ENCODE results near the gene COL28A1.

GRCh38 chr7:7309203-7309602 lies 226.5 kb downstream of the COL28A1 start:
- TF ChIP-seq, protein P1, sequence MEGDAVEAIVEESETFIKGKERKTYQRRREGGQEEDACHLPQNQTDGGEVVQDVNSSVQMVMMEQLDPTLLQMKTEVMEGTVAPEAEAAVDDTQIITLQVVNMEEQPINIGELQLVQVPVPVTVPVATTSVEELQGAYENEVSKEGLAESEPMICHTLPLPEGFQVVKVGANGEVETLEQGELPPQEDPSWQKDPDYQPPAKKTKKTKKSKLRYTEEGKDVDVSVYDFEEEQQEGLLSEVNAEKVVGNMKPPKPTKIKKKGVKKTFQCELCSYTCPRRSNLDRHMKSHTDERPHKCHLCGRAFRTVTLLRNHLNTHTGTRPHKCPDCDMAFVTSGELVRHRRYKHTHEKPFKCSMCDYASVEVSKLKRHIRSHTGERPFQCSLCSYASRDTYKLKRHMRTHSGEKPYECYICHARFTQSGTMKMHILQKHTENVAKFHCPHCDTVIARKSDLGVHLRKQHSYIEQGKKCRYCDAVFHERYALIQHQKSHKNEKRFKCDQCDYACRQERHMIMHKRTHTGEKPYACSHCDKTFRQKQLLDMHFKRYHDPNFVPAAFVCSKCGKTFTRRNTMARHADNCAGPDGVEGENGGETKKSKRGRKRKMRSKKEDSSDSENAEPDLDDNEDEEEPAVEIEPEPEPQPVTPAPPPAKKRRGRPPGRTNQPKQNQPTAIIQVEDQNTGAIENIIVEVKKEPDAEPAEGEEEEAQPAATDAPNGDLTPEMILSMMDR (conservative IDR thresholded peaks at IDR 0.05 in 1 of 2, IDR thresholded peaks at IDR 0.05 in 1 of 2; ENCODE audit: extremely low read depth in 1 of 2, insufficient read depth in 1 of 2, low read depth in 1 of 2, low read length in 2 of 2) = no peak
- no peak for TF ChIP-seq EZH2 (IDR thresholded peaks at IDR 0.05; ENCODE audit: borderline replicate concordance, low read length)
